CD4-positive, CD25-positive, alpha-beta regulatory T cell (primary cell): Measurements from ENCODE around the gene FAM240B. TPM values are rescaled to one million over a fixed set of nuclear protein-coding genes. Genes with fewer than 3 reads are reported as not detected.

Source experiments
- ATAC-seq, 2 donors: fragments of 150-1000 bp; cut with Tn5 transposase; one replicate each; pipeline ENCODE4 v1.10.0; 2021; ENCODE audit warnings: low read depth in 2 of 2, moderate number of reproducible peaks in 2 of 2, moderate library complexity in 1 of 2
- DNase-seq, 3 donors: peaks; one replicate each; pipeline versions ENCODE4 v3.0.0 to v3.0.0-alpha.2; 2012 to 2022; ENCODE audit warnings: mixed read lengths in 1 of 3
- H3K27ac ChIP-seq: one replicate; pipeline ENCODE4 v1.7.0; 2013; ENCODE audit warnings: mild to moderate bottlenecking, low read length; ENCODE audit not compliant: insufficient read depth, poor library complexity, severe bottlenecking
- H3K27me3 ChIP-seq: one replicate; pipeline ENCODE4 v1.7.0; 2013; ENCODE audit warnings: low read length; ENCODE audit not compliant: control insufficient read depth, insufficient read depth
- H3K36me3 ChIP-seq: one replicate; pipeline ENCODE4 v1.7.0; 2013; ENCODE audit warnings: mild to moderate bottlenecking, low read length, moderate library complexity; ENCODE audit not compliant: control insufficient read depth, insufficient read depth
- H3K4me1 ChIP-seq: 2 replicates; pipeline ENCODE4 v1.7.0; 2013; ENCODE audit warnings: mild to moderate bottlenecking, low read length; ENCODE audit not compliant: insufficient read depth, control insufficient read depth, poor library complexity, severe bottlenecking
- H3K4me3 ChIP-seq: one replicate; pipeline ENCODE4 v1.7.0; 2013; ENCODE audit warnings: low read depth, mild to moderate bottlenecking, low read length, moderate library complexity
- H3K9me3 ChIP-seq, 2 experiments: 1 replicate in 1 of 2; 2 replicates in 1 of 2; pipeline ENCODE4 v1.7.0; 2013; ENCODE audit warnings: low read length in 2 of 2, mild to moderate bottlenecking in 1 of 2, moderate library complexity in 1 of 2; ENCODE audit not compliant: control insufficient read depth in 2 of 2
- H3K27ac Mint-ChIP-seq, 3 donors: one replicate each; pipeline ENCODE4 v1.8.0; 2020 to 2022; ENCODE audit warnings: mild to moderate bottlenecking in 3 of 3, mixed read lengths in 3 of 3, moderate library complexity in 2 of 3
- H3K27me3 Mint-ChIP-seq: one replicate; pipeline ENCODE4 v1.8.0; 2022; ENCODE audit warnings: mild to moderate bottlenecking, mixed read lengths
- H3K36me3 Mint-ChIP-seq: one replicate; pipeline ENCODE4 v1.8.0; 2020; ENCODE audit warnings: mixed read lengths
- H3K4me1 Mint-ChIP-seq, 4 donors: one replicate each; pipeline ENCODE4 v1.8.0; 2020 to 2022; ENCODE audit warnings: mixed read lengths in 4 of 4, mild to moderate bottlenecking in 1 of 4
- H3K4me3 Mint-ChIP-seq, 4 donors: one replicate each; pipeline ENCODE4 v1.8.0; 2020 to 2022; ENCODE audit warnings: mild to moderate bottlenecking in 4 of 4, mixed read lengths in 4 of 4, moderate library complexity in 3 of 4
- H3K9me3 Mint-ChIP-seq, 7 donors: one replicate each; pipeline ENCODE4 v1.8.0; 2020 to 2022; ENCODE audit warnings: mixed read lengths in 7 of 7, mild to moderate bottlenecking in 3 of 7, moderate library complexity in 2 of 7
- polyA plus RNA-seq, 4 donors: library from polyadenylated mRNA; unstranded; fragments of 300-500 nt; fragmentation: Illumina TruSeq; gene quantifications; one replicate each; pipeline ENCODE4 v1.2.3, GENCODE V29; 2021
- total RNA-seq: library from RNA; stranded (reverse); gene quantifications from one replicate; pipeline ENCODE4 v1.2.3, GENCODE V29; 2022

FAM240B gene
- total and polyA plus RNA-seq, 5 donors from 2014 or later, result not detected

DNA sequence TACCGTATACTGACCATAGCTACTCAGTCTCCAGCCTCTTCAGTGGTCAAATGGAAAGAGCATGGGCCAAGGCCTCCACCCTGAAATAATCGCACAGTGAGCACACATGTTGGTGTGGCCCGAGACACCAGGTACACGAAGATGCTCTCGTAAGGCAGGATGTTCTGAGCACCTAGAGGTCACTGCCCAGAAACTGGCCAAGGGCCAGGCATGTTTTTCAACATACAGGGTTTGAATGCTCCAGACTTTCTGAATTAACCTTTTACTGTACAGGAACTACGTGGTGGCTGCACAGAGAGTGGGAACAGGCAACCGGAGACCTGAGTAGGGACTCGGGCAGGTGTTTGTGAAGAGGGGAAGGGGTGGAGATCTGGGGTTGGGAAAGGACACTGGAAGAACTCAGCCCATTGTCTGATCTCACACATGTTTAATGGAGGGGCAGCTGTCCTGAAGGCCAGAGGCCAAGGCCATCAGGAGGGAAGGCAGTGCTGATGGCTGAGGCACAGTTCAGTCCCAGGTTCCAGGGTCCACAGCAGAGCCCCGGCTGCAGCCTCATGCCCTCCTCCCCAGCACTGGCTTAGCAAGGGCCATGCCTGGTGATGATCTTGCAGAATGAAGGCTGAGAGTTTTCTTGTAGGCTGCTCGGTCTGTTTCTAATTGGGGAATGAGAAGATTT is 51.0 kb downstream of the FAM240B start:
- H3K27me3 ChIP-seq, result no peaks in the 10 kb centered on the region
- H3K27ac Mint-ChIP-seq, result no peak overlapping the region
- no peaks in the 10 kb centered on the region for H3K4me1 ChIP-seq
- no peaks in the 10 kb centered on the region for H3K36me3 Mint-ChIP-seq
- H3K4me3 Mint-ChIP-seq, result no peak overlapping the region
- no peaks in the 10 kb centered on the region for H3K9me3 ChIP-seq
- DNase-seq (no peak), ATAC-seq (no peak)
- no peak overlapping the region for H3K27ac ChIP-seq
- peaks cover 0 to 6% (median 0%) of the 10 kb centered on the region in 4 donors for H3K4me1 Mint-ChIP-seq
- H3K9me3 Mint-ChIP-seq, result peaks cover 0 to 1% (median 0%) of the 10 kb centered on the region in 7 donors
- no peaks in the 10 kb centered on the region for H3K27me3 Mint-ChIP-seq
- H3K4me3 ChIP-seq, result no peak overlapping the region
- H3K36me3 ChIP-seq, result no peaks in the 10 kb centered on the region

DNA sequence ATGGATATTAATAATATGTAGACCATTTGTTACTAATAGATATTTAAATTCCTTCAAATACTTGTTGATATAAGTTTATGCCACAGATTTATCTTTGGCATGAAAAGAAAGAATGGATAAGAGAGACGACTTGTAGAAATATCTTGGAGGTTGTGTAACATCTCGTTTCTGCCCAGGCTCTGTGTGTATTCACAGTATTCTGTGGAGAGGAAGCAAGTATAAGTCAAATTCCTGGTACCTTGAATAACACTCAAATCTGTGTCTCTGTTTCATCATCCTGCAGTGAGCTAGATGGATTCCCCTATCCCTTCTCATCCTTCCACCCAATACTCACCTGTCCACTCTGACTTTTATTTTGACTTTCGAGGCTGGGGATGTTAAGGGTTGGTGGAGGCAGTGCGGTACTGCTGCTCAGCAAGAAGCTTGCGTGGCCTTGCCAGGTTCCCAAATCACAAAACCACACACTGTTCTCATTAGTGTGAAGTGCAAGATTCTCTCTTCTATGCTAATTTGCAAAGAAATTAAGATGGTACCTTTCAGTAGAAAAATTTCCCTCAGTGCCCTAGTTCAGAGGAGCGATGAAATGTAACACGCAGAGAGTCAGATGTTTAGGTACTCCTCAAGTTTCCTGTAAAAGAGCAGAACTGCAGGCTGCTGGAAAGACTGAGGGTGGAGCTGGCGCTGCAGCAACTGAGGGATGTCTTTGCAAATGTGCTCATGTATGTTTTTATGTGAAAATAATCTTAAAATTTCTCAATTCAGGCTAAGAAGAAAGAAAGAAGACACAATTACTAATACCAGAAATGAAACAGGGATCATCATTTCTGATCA is 57.0 kb downstream of the FAM240B start:
- peaks cover 0 to 1% (median 0%) of the 10 kb centered on the region in 7 donors for H3K9me3 Mint-ChIP-seq
- Histone ChIP-seq H3K9me3 (no peaks in the 10 kb centered on the region), H3K36me3 (no peaks in the 10 kb centered on the region), H3K27me3 (no peaks in the 10 kb centered on the region), H3K4me1 (no peaks in the 10 kb centered on the region), H3K27ac (no peak overlapping the region), H3K4me3 (no peak overlapping the region)
- DNase-seq (no peak), ATAC-seq (no peak)
- no peaks in the 10 kb centered on the region for H3K4me1 Mint-ChIP-seq
- H3K27me3 Mint-ChIP-seq, result no peaks in the 10 kb centered on the region
- no peaks in the 10 kb centered on the region for H3K36me3 Mint-ChIP-seq
- no peak overlapping the region for H3K4me3 Mint-ChIP-seq
- H3K27ac Mint-ChIP-seq, result no peak overlapping the region

DNA sequence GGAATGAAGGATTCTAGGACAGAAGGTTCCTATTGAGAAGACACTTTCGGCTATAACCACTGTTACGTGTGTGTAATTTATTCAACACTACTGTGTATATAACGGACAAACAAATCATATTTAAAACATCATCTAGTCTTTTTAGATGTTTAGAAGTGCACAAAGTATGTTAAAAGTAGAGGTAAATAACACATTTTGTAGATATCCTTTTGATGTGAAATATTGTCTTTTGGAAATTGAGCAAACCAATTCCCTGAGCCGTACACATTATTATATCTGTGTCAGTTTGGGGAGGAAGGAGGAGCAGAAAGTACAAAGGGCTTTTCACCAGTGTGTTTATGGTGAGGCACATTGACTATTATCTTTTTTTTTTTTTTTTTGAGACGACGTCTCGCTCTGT is 60.4 kb downstream of the FAM240B start:
- Mint-ChIP-seq H3K27me3 (peaks cover 7% of the 10 kb centered on the region), H3K4me3 (no peak overlapping the region), H3K9me3 (no peaks in the 10 kb centered on the region), H3K27ac (no peak overlapping the region), H3K36me3 (no peaks in the 10 kb centered on the region), H3K4me1 (no peaks in the 10 kb centered on the region)
- Histone ChIP-seq H3K27me3 (no peaks in the 10 kb centered on the region), H3K4me1 (no peaks in the 10 kb centered on the region), H3K27ac (no peak overlapping the region), H3K36me3 (no peaks in the 10 kb centered on the region), H3K9me3 (no peaks in the 10 kb centered on the region), H3K4me3 (no peak overlapping the region)
- no peak for ATAC-seq
- DNase-seq, result no peak

DNA sequence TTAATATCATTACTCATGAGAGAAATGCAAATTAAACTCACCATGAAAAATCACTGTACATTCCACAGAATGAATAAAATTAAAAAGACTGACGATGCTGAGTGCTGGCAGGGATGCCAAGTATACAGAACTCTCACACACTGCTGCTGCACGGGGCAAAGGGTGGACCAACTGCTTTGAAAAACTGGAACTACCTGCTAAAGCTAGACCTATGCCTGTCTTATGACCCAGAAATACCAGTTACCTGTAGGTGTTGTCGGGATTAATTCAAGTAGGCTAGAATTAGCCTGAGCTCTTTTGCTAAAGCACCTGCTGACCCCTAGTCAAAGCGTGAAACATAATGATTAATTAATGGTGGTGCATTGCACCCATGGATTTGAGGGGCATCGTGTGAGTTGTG is 63.0 kb downstream of the FAM240B start:
- Histone ChIP-seq H3K27ac (no peak overlapping the region), H3K27me3 (no peaks in the 10 kb centered on the region), H3K36me3 (no peaks in the 10 kb centered on the region), H3K9me3 (no peaks in the 10 kb centered on the region), H3K4me3 (no peak overlapping the region), H3K4me1 (no peaks in the 10 kb centered on the region)
- no peaks in the 10 kb centered on the region for H3K4me1 Mint-ChIP-seq
- no peak overlapping the region for H3K27ac Mint-ChIP-seq
- H3K36me3 Mint-ChIP-seq, result no peaks in the 10 kb centered on the region
- H3K4me3 Mint-ChIP-seq, result no peak overlapping the region
- DNase-seq (no peak), ATAC-seq (no peak)
- H3K27me3 Mint-ChIP-seq, result peaks cover 7% of the 10 kb centered on the region
- H3K9me3 Mint-ChIP-seq, result no peaks in the 10 kb centered on the region

DNA sequence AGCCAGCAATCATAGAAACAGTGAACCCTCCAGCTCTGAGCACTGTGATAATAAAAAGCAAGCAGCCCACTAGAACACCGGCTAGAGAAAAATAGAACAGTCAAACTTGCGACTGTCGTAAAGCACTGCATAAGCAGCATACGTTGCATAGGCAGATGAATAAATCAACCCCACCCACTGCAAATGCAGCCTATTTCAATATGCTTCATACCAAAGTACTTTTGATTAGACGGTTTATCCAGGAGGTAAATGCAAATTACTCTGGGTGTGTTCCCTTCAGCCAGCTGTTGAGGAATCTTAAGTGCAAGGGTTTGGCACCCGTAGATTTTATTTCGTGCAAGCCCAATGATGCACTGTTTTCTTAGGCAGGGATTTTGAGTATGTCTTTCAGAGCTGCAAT is 67.4 kb downstream of the FAM240B start:
- H3K27me3 Mint-ChIP-seq, result peaks cover 9% of the 10 kb centered on the region
- no peaks in the 10 kb centered on the region for H3K4me1 Mint-ChIP-seq
- no peak overlapping the region for H3K4me3 Mint-ChIP-seq
- H3K27ac Mint-ChIP-seq, result no peak overlapping the region
- ATAC-seq (no peak), DNase-seq (no peak)
- no peak overlapping the region for H3K4me3 ChIP-seq
- no peaks in the 10 kb centered on the region for H3K27me3 ChIP-seq
- H3K9me3 Mint-ChIP-seq, result peaks cover 0 to 1% (median 0%) of the 10 kb centered on the region in 7 donors
- no peaks in the 10 kb centered on the region for H3K36me3 ChIP-seq
- H3K9me3 ChIP-seq, result no peaks in the 10 kb centered on the region
- H3K4me1 ChIP-seq, result no peaks in the 10 kb centered on the region
- H3K27ac ChIP-seq, result no peak overlapping the region
- H3K36me3 Mint-ChIP-seq, result no peaks in the 10 kb centered on the region

DNA sequence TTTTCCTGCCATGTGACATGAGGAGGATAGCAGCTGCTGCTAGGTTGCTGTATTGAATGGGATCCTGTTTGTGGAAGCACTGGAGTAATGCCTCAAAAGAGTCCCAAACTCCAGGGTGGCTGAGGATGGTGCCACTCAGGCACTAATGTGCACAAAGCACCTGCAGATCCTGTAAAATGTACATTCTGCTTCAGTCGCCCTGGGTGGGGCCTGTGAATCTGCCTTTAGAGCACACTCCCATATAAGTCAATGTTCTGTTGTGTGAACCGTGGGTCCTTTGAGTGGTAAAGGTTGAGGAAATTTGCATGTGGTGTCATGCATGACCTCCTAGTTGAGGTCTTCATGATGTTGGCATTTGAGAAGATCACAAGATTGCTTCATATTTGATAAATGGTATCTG is 67.9 kb downstream of the FAM240B start:
- no peak for ATAC-seq
- no peak overlapping the region for H3K4me3 ChIP-seq

DNA sequence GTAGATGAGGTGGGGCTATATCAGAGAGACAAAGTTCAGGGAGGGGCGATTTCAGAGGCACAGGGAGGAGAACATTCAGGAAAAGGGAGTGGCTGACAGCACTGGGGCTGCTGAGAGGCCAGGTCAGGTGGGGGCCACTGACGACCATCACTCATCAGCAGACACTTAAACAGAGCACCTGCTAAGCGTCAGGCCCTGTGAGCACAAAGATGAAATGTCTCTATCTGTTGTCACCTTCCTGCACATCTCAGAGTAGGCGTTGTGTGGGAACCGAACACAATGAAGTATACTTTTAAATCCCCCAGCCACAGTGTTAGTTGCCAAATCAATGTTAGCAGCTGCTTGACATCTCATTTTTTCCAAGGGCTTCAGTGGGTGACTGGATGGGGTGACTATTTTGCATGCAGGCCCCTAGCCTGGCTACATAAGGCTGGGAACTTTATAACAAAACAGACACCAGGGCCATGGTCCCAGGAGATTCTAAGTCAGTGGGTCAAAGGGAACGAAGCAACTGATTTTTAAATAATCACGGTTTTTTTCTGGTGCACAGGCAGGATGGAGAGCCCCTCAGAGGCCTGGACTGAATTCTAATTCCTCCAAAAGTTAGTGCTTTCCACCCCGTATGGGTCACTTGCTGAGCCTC is 68.4 kb downstream of the FAM240B start:
- H3K36me3 ChIP-seq, result no peaks in the 10 kb centered on the region

More for the DNA sequence above, 67.9 kb downstream of the FAM240B start:
- no peaks in the 10 kb centered on the region for H3K9me3 ChIP-seq
- no peak for DNase-seq
- H3K27ac ChIP-seq, result no peak overlapping the region
- Mint-ChIP-seq H3K36me3 (no peaks in the 10 kb centered on the region), H3K27me3 (peaks cover 5% of the 10 kb centered on the region), H3K27ac (no peak overlapping the region), H3K4me3 (no peak overlapping the region), H3K4me1 (no peaks in the 10 kb centered on the region), H3K9me3 (peaks cover 0 to 1% (median 0%) of the 10 kb centered on the region in 7 donors)
- H3K27me3 ChIP-seq, result no peaks in the 10 kb centered on the region
- H3K36me3 ChIP-seq, result no peaks in the 10 kb centered on the region
- no peaks in the 10 kb centered on the region for H3K4me1 ChIP-seq

More for the DNA sequence above, 68.4 kb downstream of the FAM240B start:
- Histone ChIP-seq H3K27ac (no peak overlapping the region), H3K4me1 (no peaks in the 10 kb centered on the region), H3K27me3 (no peaks in the 10 kb centered on the region), H3K9me3 (no peaks in the 10 kb centered on the region), H3K4me3 (no peak overlapping the region)
- H3K9me3 Mint-ChIP-seq, result peaks cover 0 to 1% (median 0%) of the 10 kb centered on the region in 7 donors
- no peaks in the 10 kb centered on the region for H3K4me1 Mint-ChIP-seq
- no peak overlapping the region for H3K4me3 Mint-ChIP-seq
- H3K36me3 Mint-ChIP-seq, result no peaks in the 10 kb centered on the region
- H3K27me3 Mint-ChIP-seq, result peaks cover 5% of the 10 kb centered on the region
- no peak for DNase-seq
- ATAC-seq, result no peak
- H3K27ac Mint-ChIP-seq, result no peak overlapping the region
